Measurements from ENCODE around the gene RAB9B.

- TF ChIP-seq CTCF (IDR thresholded peaks at IDR 0.05; ENCODE audit: low read depth, low read length) = no peak
- no peak for TF ChIP-seq MAX (IDR thresholded peaks at IDR 0.05; ENCODE audit: low read depth, low read length)
Observed at GRCh38 chrX:103818842-103819619, 13.0 kb downstream of the RAB9B start.

Measured in NB4 (cell line).